NCI-H2227 treated with DMSO at 0.1 percent for 48 hours (cell line): Measurements from ENCODE around the gene RPLP2.
A peak's percentile ranks its signal among the peaks of the same experiment; 100 is the strongest.

Source experiments
- DNase-seq: peaks from one replicate; lab custom pipeline; 2025; lab: John Stamatoyannopoulos, UW

The RPLP2 gene

GRCh38 chr11:773830-774229 is 35.9 kb upstream of the RPLP2 start:
- DNase-seq: no peak

DNA sequence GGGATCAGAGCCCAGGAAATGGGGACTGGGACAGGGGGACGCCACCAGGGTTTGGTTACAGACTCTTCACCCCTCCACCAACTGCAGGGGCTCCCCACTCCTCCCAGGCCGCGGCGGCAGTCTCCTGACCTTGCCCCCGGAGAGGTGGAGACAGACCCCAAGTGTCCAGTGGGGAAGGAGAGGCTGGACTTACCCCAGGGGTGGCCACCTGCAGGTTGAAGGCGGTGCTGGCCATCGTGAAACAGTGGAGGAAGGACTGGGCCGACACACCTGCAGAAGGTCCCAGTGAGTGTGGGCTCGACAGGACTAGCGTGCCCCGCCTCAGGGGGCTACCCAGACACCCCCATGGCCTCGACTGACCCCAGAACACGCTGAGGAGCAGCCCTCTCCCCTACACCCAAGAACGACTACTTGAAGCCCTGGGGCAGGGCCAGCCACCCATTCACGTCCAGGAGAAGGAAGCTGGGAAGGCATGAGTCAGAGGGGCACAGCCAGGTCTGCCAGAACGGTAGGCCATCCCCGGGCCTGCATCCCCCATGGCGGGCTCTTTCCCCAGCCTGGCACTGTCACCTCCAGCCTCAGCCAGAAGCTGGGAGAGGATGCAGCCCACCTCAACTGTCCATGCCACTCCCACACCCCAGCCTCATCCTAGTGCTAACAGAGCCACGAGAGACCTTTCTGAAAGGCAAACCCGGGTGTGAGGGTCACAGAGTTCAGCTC is 34.7 kb upstream of the RPLP2 start:
- no peak for DNase-seq

- DNase-seq: no peak
Observed at GRCh38 chr11:776263-776560, 33.6 kb upstream of the RPLP2 start.

DNA sequence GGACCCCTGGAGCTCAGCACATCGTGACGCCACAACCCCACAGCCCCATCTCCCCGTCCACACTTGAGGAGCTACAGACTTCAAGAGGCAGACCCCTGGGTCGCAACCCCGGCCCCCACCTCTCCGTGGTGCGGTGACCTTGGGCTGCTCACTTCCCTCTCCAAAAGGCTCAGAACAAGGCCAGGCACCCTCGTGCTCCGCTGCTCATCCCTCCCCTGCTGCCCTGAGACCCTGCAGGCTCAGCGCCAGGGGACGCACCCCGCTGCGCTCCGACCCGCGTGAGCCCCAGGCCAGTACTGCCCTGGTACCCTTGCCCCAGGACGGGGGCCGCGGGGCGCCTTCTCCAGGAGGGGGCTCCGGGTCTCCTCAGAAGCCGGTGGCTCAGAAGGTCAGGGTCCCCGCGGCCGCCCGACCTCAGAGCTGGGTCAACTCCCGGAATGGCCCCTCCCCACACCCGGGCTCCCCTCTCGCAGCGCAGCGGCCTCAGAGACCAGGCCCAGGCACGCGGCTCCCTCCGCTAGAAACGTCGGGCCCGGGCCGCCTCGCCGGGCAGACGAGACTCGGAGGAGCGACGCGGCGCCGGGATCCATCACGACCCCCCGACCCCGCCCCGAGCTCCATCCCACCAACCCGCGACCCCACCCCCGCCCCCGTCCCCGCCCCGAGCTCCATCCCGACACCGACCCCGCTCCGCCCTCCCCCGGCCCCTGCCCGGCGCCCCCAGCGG is 33.0 kb upstream of the RPLP2 start:
- DNase-seq: no peak

- DNase-seq: peak; percentile 85
Observed at GRCh38 chr11:777288-778255, 32.2 kb upstream of the RPLP2 start, which contains the start of gene GATD1. Gene GATD1, minus strand, starts transcription at chr11:777487. Its CDS starts 25 bp downstream, at chr11:777462.

DNA sequence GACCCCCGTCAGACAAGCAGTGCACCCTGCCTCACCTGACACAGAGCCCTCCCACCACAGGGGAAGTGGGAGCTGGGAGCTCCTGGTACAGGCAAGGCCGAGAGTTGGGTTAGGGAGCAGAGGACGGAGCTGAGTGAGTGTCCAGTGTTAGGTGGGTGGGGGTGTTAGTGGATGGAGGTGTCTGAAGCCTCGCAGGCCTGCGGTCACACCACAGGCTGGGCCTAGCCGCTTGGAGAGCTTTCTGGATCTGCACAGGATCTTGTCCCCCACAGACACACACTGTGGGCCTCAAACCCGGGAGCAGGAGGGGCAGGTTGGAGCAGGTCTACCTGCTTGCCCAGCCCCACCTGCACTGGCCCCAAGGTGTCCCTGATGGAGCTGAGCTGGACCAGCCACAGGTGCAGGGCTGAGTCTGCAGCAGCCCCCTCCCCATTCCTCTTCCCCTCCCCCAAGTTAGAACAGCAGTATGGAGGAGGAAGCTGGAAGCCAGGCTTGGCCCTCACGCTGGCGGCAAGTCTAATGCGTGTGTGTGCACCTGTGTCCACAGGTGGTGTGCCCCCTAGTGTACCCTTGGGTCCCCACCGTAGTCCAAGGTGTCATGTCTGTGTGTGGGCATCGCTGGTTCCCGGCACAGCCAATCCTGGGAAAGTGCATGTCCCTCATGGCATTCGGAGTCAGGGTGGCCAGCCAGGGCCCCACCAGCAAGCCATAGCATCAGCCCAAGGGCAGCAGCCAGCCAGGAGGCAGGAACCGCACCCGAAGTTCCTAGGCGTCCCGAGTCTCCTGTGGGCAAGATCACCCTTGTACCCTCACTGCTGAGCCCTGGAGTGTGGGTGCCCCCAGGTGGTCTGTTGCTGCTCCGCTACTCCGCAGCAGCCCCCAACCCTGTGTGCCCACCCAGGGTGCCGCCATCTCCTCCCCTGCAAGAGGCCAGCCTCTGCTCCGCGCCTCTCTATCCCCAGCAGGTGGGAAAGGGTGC is 30.5 kb upstream of the RPLP2 start:
- no peak for DNase-seq

DNA sequence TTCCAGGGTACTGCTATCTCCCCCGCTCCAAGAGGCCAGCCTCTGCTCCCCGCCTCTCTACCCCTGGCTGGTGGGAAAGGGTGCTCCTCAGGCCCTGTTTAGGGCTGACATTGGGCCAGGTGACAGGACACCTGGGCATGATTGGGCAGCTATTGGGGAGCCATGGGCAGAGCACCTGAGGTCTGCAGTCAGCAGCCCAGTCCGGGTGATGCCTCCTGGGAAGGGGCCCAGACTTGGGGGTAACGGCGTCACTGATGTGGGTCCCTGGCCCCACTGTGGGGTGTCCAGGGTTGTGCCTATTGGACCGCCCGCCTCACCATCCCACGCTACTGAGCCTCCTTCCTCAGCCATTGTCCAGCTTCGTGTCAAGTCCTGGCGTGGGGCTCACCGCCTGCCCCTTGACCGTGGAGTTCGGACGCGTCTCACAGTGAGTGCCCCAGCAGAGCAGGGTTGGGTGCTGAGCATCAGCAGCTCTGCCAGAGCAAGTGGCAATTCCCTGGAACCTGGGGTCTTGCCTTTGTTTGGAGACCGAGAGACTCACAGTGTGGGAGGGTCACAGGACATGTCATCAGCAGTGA is 29.7 kb upstream of the RPLP2 start:
- DNase-seq: no peak

- DNase-seq: no peak
Observed at GRCh38 chr11:782264-783174, 27.2 kb upstream of the RPLP2 start.

GRCh38 chr11:783581-784015 is 26.2 kb upstream of the RPLP2 start:
- peak; percentile 52 for DNase-seq

DNA sequence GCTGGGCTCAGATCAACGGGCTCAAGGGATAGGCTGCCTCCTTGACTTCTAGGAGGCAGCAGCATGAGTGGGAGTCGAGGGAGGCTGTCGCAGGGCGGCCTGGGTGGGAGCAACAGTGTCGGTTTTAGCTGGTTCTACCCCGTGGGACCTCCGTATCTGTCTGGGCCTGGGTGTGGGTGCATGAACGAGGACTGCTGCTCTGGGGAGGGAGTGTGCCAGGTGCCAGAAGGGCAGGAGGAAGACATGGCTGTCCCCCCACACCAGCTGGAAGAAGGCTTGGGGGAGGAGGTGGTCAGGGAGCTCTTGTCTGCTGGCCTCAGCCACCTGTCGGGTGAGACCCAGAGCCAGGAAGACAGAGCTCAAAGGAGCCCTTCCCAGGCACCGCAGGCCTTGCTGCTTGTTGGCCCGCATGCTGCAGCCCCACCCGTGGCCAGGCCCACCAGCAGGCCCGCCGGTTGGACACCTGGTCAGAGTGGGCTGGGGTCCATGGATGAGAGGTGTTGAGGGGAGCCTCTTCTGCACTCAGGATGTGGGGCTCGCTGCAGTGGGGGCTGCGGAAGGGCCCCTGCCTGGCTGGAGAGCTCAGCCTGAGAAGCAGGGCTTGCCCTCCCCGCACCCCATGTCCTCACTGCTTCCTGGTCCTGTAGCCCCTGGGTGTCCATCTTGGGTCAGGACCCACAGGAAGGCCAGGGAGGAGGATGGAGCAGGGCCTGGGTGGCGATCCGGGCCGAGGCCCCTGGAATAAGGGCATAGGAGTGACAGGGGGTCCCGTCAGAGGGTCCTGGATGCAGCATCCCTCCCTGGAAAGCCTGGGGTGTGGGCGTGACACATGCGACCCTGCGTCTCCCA is 23.3 kb upstream of the RPLP2 start:
- no peak for DNase-seq

DNA sequence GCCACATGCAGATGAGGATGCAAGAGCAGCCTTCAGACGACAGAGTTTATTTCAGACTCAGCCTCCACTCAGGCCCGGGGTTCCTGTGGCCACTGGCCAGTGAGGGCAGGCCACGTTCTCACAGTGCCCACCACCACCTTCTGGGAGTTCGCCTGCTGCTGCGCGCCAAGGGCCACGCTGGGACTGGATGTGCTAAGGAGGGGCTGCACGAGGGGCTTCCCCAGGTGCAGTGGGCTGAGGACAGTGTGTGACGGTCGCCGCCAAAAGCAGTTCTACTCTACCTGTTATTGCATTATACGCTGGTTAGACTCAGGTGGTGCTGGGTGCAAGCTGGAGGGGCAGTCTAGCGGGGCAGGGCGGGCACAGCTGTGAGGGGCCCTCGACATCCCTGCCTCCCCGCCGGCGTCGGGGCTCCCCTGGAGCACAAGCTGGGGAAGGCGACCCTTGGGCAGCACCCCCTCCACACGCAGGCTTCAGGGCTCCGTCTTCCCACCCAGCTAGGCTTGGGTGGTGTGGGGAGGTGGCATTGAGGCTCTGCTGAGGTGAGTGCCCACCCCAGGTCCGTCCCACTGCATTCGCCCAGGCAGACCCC is 22.6 kb upstream of the RPLP2 start:
- DNase-seq: no peak

DNA sequence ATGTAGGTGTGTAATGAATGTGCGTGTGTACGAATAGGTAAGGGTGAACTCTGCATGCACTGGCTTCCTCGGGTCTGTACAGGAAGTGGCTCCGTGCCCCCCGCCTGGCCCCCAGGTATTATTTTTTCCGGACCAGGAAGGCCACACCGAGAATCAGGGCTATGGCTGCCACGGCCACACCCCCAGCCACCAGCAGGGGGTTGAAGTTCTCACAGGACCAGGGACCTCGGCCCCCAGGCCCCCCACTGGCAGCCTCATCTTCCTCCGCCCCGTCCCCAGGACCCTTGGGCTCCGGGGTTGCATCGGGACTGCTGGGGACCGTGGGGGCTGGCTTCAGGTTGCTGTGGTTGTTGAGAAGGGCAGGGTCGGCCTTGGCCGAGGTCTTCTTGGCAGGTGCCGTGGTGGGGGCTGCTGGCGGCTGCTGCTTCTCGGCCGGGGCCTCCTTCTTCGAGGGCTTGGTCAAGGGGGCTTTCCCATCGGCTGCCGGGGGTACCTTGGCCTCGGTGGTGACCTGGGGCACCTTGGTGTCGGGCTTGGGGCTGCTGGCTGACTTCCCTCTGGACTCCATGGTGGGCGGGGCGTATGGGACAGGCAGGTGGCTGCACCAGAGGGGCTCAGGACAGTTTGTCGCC is 21.6 kb upstream of the RPLP2 start:
- DNase-seq: no peak

- no peak for DNase-seq
Observed at GRCh38 chr11:788953-789940, 20.5 kb upstream of the RPLP2 start.

DNA sequence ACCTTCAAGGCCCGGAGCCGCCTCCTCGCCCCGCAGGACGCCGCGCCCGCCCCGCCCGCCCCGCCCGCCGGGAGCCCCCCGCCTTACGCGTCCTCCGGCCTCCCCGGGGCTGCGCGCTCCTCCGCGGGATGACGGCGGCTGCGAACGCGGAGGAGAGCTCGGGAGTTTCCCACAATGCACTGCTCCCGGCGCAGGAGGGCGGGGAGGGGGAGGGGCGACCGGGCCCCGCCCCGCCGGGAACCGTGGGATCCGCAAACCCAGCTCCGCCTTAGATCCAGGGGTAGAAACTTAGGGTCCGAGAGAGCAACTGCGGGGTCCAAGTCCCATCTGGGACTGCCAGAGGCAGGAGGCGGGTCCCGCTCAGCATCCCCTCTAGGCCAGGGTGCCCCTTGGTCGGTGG is 19.8 kb upstream of the RPLP2 start, which contains the start of gene CEND1:
Gene CEND1, minus strand, starts transcription at position 148 of the 400 bp plus-strand sequence. CDS start 1,514 bp downstream, outside the sequence.
- peak; percentile 79 for DNase-seq

GRCh38 chr11:790721-791564 is 18.8 kb upstream of the RPLP2 start:
- peak; percentile 56 for DNase-seq
